Liver (tissue), 9 donors: ENCODE measurements around the gene RCL1. TPM values are rescaled to one million over a fixed set of nuclear protein-coding genes. Genes with fewer than 3 reads are reported as not detected.

Experiments
- DNase-seq: peaks from one replicate; pipeline ENCODE4 v3.0.0-alpha.2; 2017; ENCODE audit warnings: low spot score
- H3K27ac ChIP-seq, 2 donors: one replicate each; pipeline ENCODE4 v1.7.0; 2013; ENCODE audit warnings: inconsistent platforms in 2 of 2, low read length in 2 of 2, control low read depth in 1 of 2, low read depth in 1 of 2, mild to moderate bottlenecking in 1 of 2
- H3K27me3 ChIP-seq, 4 donors: one replicate each; pipeline versions ENCODE4 v1.6.1 to v1.7.0; 2013; ENCODE audit warnings: low read length in 3 of 4, inconsistent platforms in 1 of 4, mild to moderate bottlenecking in 1 of 4, moderate library complexity in 1 of 4; ENCODE audit not compliant: control insufficient read depth in 4 of 4, insufficient read depth in 4 of 4
- H3K36me3 ChIP-seq, 4 donors: one replicate each; pipeline versions ENCODE4 v1.6.1 to v1.7.0; 2013; ENCODE audit warnings: low read length in 3 of 4, mild to moderate bottlenecking in 3 of 4, low read depth in 1 of 4, moderate library complexity in 1 of 4; ENCODE audit not compliant: control insufficient read depth in 4 of 4, insufficient read depth in 3 of 4
- H3K4me1 ChIP-seq, 4 donors: one replicate each; pipeline versions ENCODE4 v1.6.1 to v1.7.0; 2013; ENCODE audit warnings: low read length in 3 of 4, mild to moderate bottlenecking in 3 of 4, moderate library complexity in 1 of 4; ENCODE audit not compliant: control insufficient read depth in 4 of 4, insufficient read depth in 4 of 4
- H3K4me3 ChIP-seq, 3 donors: one replicate each; pipeline versions ENCODE4 v1.6.1 to v1.7.0; 2013; ENCODE audit warnings: low read length in 3 of 3, control low read depth in 1 of 3, low read depth in 1 of 3, mild to moderate bottlenecking in 1 of 3
- H3K9ac ChIP-seq, 2 donors: one replicate each; pipeline ENCODE4 v1.7.0; 2013; ENCODE audit warnings: low read length in 2 of 2, mild to moderate bottlenecking in 2 of 2, moderate library complexity in 2 of 2, control low read depth in 1 of 2, low read depth in 1 of 2
- H3K9me3 ChIP-seq, 4 donors: one replicate each; pipeline versions ENCODE4 v1.6.1 to v1.7.0; 2013; ENCODE audit warnings: low read length in 3 of 4; ENCODE audit not compliant: control insufficient read depth in 4 of 4
- CTCF ChIP-seq: fragments of 150-350 bp; IDR thresholded peaks from 2 replicates; pipeline ENCODE4 v1.5.1; 2017; ENCODE audit warnings: improper control_type of control experiment, low read depth, low read length; ENCODE audit not compliant: missing input control
- EGR1 ChIP-seq, 2 donors: IDR thresholded peaks; 2 replicates each; pipeline ENCODE4 v1.6.1; 2016 to 2018; ENCODE audit warnings: antibody characterized with exemption in 2 of 2, low read depth in 2 of 2
- FOXA1 ChIP-seq: IDR thresholded peaks from 2 replicates; pipeline ENCODE4 v1.6.1; 2016; ENCODE audit warnings: antibody characterized with exemption
- FOXA2 ChIP-seq: IDR thresholded peaks from 2 replicates; pipeline ENCODE4 v1.6.1; 2016; ENCODE audit warnings: antibody characterized with exemption
- GABPA ChIP-seq, 2 donors: IDR thresholded peaks in 1 of 2; conservative IDR thresholded peaks in 1 of 2; 2 replicates each; pipeline ENCODE4 v1.6.1; 2016; ENCODE audit warnings: antibody characterized with exemption in 2 of 2, mild to moderate bottlenecking in 1 of 2, moderate library complexity in 1 of 2
- HNF4A ChIP-seq, 2 donors: conservative IDR thresholded peaks; 2 replicates each; pipeline ENCODE4 v1.6.1; 2016; ENCODE audit warnings: antibody characterized with exemption in 2 of 2, mild to moderate bottlenecking in 2 of 2
- HNF4G ChIP-seq: IDR thresholded peaks from 2 replicates; pipeline ENCODE4 v1.6.1; 2016; ENCODE audit warnings: antibody characterized with exemption
- JUND ChIP-seq, 2 donors: IDR thresholded peaks; 2 replicates each; pipeline ENCODE4 v1.6.1; 2016; ENCODE audit warnings: antibody characterized with exemption in 2 of 2
- MAX ChIP-seq: IDR thresholded peaks from 2 replicates; pipeline ENCODE4 v1.6.1; 2016; ENCODE audit warnings: antibody characterized with exemption
- NR2F2 ChIP-seq: IDR thresholded peaks from 2 replicates; pipeline ENCODE4 v1.6.1; 2016; ENCODE audit warnings: antibody characterized with exemption
- REST ChIP-seq: IDR thresholded peaks from 2 replicates; pipeline ENCODE4 v1.6.1; 2016; ENCODE audit warnings: antibody characterized with exemption, mild to moderate bottlenecking
- RXRA ChIP-seq, 2 donors: IDR thresholded peaks; 2 replicates each; pipeline ENCODE4 v1.6.1; 2017 to 2018; ENCODE audit warnings: antibody characterized with exemption in 2 of 2, mild to moderate bottlenecking in 1 of 2
- TAF1 ChIP-seq: conservative IDR thresholded peaks from 2 replicates; pipeline ENCODE4 v1.6.1; 2016; ENCODE audit warnings: antibody characterized with exemption, mild to moderate bottlenecking
- YY1 ChIP-seq: IDR thresholded peaks from 2 replicates; pipeline ENCODE4 v1.6.1; 2016; ENCODE audit warnings: antibody characterized with exemption, mild to moderate bottlenecking
- ZBTB33 ChIP-seq: IDR thresholded peaks from 2 replicates; pipeline ENCODE4 v1.6.1; 2016; ENCODE audit warnings: antibody characterized with exemption
- WGBS: extraction: QIAGEN DNeasy Blood & Tissue Kit; methylation state at CpG from one replicate; pipeline ENCODE4 v1.1.7; 2013; 5-methylcytosine and 5-hydroxymethylcytosine counted together
- polyA plus RNA-seq, 2 donors: library from polyadenylated mRNA; stranded (reverse) in 1 of 2; unstranded in 1 of 2; fragments of 200-250 nt in 1 of 2; fragments of >200 nt in 1 of 2; fragmentation: Nextera tagmentation in 1 of 2; extraction: Ambion mirVana in 1 of 2; gene quantifications; one replicate each; pipeline versions ENCODE4 v1.2.1 to v1.2.3, GENCODE V29; 2013 to 2015
- total RNA-seq, 2 donors: library from RNA; depleted of rRNA; stranded (reverse); fragments of >200 nt; gene quantifications; one replicate each; pipeline ENCODE4 v1.2.3, GENCODE V29; 2014
- TF ChIP-seq, protein P1 (sequence below): IDR thresholded peaks from 2 replicates; pipeline ENCODE4 v1.6.1; 2016; ENCODE audit warnings: antibody characterized with exemption
- donor health status: healthy.
- donor health status: healthy.
- donor health status: healthy.
- donor health status: healthy.
- donor health status: healthy.

RCL1 gene
- total and polyA plus RNA-seq, 4 donors, result 52.2 to 121 (median 86.8) TPM

GRCh38 chr9:4832786-4833579 is 40.2 kb downstream of the RCL1 start:
- no peak for DNase-seq
- Histone ChIP-seq H3K36me3 (no peaks in the 10 kb centered on the region), H3K27ac (no peak overlapping the region), H3K9ac (no peak overlapping the region), H3K27me3 (no peaks in the 10 kb centered on the region), H3K9me3 (no peaks in the 10 kb centered on the region), H3K4me3 (no peak overlapping the region), H3K4me1 (peaks cover 5 to 47% (median 17%) of the 10 kb centered on the region in 4 donors)
- WGBS, result 94% methylated on average over 7 of the region's 7 CpGs
- no peak for TF ChIP-seq HNF4A (conservative IDR thresholded peaks at IDR 0.05)
- no peak for TF ChIP-seq GABPA (IDR thresholded peaks at IDR 0.05 in 1 of 2, conservative IDR thresholded peaks at IDR 0.05 in 1 of 2)
- TF ChIP-seq HNF4G, result no peak
- no peak for TF ChIP-seq NR2F2
- TF ChIP-seq TAF1, result no peak
- no peak for TF ChIP-seq FOXA1
- no peak for TF ChIP-seq CTCF
- TF ChIP-seq YY1, result no peak
- no peak for TF ChIP-seq EGR1 (IDR thresholded peaks at IDR 0.05; ENCODE audit: low read depth in 2 of 2)
- no peak for TF ChIP-seq REST
- TF ChIP-seq MAX, result no peak
- no peak for TF ChIP-seq FOXA2
- TF ChIP-seq RXRA (IDR thresholded peaks at IDR 0.05), result no peak
- TF ChIP-seq, protein P1, sequence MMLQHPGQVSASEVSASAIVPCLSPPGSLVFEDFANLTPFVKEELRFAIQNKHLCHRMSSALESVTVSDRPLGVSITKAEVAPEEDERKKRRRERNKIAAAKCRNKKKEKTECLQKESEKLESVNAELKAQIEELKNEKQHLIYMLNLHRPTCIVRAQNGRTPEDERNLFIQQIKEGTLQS, result no peak
- TF ChIP-seq JUND (IDR thresholded peaks at IDR 0.05), result no peak
- no peak for TF ChIP-seq ZBTB33
